ENCODE data around the gene MTARC1. TPM values are rescaled to one million over a fixed set of nuclear protein-coding genes. Genes with fewer than 3 reads are reported as not detected.

MTARC1 gene
- total and polyA plus RNA-seq, 10 of the 15 experiments (the other 5 are each of a cell fraction or from before 2014, with no cell fraction given) = 0.23 to 1.5 (median 0.48) TPM

DNA sequence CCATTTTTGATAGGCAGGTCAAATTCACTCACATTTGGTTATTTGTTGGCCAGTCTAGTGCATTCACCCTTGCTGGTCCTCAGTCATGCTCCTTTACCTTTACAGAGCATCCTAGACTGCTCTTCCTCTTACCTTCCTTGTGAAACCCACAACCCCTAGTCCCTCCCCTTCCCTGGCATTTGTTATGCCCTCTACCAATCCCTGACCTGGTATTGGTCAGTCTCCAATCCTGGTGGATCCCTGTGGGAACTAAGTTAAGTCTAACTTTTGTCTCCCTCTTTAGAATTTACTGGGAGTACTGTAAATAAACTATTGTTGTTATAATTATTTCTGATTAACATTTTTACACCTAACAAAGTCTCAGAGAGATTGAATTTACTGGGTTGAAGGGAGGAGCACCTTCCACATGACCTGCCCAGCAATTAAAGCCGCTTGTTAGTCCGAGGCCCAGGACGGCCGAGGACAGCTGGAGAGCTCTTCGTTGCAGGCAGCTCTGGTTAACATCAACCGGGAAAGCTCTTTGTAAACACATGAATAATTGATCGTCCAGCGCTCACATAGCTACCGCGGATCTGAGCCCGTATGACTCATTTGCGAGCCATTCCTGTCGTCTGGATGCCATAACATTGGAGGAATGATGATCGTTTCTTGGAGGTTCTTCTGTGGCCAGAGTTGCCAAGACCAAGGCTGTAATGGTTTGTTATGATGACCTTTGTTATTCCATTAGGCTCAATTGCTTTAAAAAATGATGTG lies 31.9 kb downstream of the MTARC1 start:
- TF ChIP-seq ZNF274 (IDR thresholded peaks at IDR 0.05; ENCODE audit: insufficient read depth, insufficient read length) (no peak), NR2C1 (IDR thresholded peaks at IDR 0.05) (no peak), DPF2 (IDR thresholded peaks at IDR 0.05) (no peak), BCL3 (IDR thresholded peaks at IDR 0.05; ENCODE audit: borderline replicate concordance, insufficient read depth, low read depth, low read length, poor library complexity, severe bottlenecking) (no peak), ZNF217 (IDR thresholded peaks at IDR 0.05) (no peak), ZSCAN29 (IDR thresholded peaks at IDR 0.05) (no peak), RB1 (IDR thresholded peaks at IDR 0.05; ENCODE audit: borderline replicate concordance) (no peak), YBX1 (IDR thresholded peaks at IDR 0.05) (no peak), EZH2 (IDR thresholded peaks at IDR 0.05; ENCODE audit: borderline replicate concordance, control insufficient read depth, low read depth, low read length) (no peak), EED (IDR thresholded peaks at IDR 0.05; ENCODE audit: low read depth) (no peak), TCF12 (IDR thresholded peaks at IDR 0.05; ENCODE audit: low read depth, low read length) (no peak), EP300 (IDR thresholded peaks at IDR 0.05; ENCODE audit: borderline replicate concordance in 1 of 2, control insufficient read depth in 1 of 2, low read depth in 2 of 2, low read length in 2 of 2) (no peak), BHLHE40 (IDR thresholded peaks at IDR 0.05; ENCODE audit: borderline replicate concordance in 1 of 2, low read depth in 2 of 2, low read length in 1 of 2) (no peak)
- TF ChIP-seq, protein P1, sequence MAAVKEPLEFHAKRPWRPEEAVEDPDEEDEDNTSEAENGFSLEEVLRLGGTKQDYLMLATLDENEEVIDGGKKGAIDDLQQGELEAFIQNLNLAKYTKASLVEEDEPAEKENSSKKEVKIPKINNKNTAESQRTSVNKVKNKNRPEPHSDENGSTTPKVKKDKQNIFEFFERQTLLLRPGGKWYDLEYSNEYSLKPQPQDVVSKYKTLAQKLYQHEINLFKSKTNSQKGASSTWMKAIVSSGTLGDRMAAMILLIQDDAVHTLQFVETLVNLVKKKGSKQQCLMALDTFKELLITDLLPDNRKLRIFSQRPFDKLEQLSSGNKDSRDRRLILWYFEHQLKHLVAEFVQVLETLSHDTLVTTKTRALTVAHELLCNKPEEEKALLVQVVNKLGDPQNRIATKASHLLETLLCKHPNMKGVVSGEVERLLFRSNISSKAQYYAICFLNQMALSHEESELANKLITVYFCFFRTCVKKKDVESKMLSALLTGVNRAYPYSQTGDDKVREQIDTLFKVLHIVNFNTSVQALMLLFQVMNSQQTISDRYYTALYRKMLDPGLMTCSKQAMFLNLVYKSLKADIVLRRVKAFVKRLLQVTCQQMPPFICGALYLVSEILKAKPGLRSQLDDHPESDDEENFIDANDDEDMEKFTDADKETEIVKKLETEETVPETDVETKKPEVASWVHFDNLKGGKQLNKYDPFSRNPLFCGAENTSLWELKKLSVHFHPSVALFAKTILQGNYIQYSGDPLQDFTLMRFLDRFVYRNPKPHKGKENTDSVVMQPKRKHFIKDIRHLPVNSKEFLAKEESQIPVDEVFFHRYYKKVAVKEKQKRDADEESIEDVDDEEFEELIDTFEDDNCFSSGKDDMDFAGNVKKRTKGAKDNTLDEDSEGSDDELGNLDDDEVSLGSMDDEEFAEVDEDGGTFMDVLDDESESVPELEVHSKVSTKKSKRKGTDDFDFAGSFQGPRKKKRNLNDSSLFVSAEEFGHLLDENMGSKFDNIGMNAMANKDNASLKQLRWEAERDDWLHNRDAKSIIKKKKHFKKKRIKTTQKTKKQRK (IDR thresholded peaks at IDR 0.05; ENCODE audit: low read depth, low read length) = no peak
- ChIA-PET POLR2A (no interaction called here), SMC1A (ENCODE audit: uncharacterized antibody, unreplicated experiment) (no interaction called here), RAD21 (ENCODE audit: unreplicated experiment) (no interaction called here), CTCF (interaction anchor here (0.9 to 2.0 kb wide), 2 partner anchors 8 to 11 kb away, joined by 3 to 11 read pairs; no protein-coding TSS in a partner anchor)
- no peak overlapping the region for H3K4me3 ChIP-seq
- DNase-seq (ENCODE audit: low read depth, low spot score) = no peak
- 59% methylated on average over 14 of the region's 14 CpGs for WGBS (ENCODE audit: insufficient coverage, insufficient replicate concordance, low lambda C conversion rate, missing lambda C conversion rate)
- no peak overlapping the region for H2AFZ ChIP-seq (ENCODE audit: control insufficient read depth, low read depth, low read length)
- no peak overlapping the region for H3K9ac ChIP-seq (ENCODE audit: control insufficient read depth, insufficient read depth, low read length)
- in situ Hi-C loops (cut with MboI) (no loop called here), intact Hi-C loops (cut with micrococcal nuclease; ENCODE audit: unreplicated experiment) (no loop called here)
- no peak for ATAC-seq
- no peaks in the 10 kb centered on the region for H3K4me1 ChIP-seq (ENCODE audit: control insufficient read depth, insufficient read depth, low read length)
- H3K79me2 ChIP-seq (ENCODE audit: control insufficient read depth, insufficient read depth, low read length) = no peaks in the 10 kb centered on the region
- H3K9me3 ChIP-seq (replicated peaks; ENCODE audit: control insufficient read depth, insufficient read depth, low read length) = no peaks in the 10 kb centered on the region
- no TSS peak for BruUV-seq (replicated peaks)
- no peak for FAIRE-seq
- no peak overlapping the region for H3K27ac ChIP-seq (ENCODE audit: control insufficient read depth, insufficient read depth)
- H3K4me2 ChIP-seq (ENCODE audit: control insufficient read depth, insufficient read depth) = no peak overlapping the region
- H4K20me1 ChIP-seq (ENCODE audit: control insufficient read depth, insufficient read depth) = no peaks in the 10 kb centered on the region
- no peaks in the 10 kb centered on the region for H3K36me3 ChIP-seq (ENCODE audit: control insufficient read depth in 2 of 2, insufficient read depth in 2 of 2, low read length in 1 of 2)
- no peaks in the 10 kb centered on the region for H3K27me3 ChIP-seq (replicated peaks in 1 of 2; ENCODE audit: control insufficient read depth in 2 of 2, insufficient read depth in 2 of 2, low read length in 1 of 2)

Data from GM12878 (cell line).